Camera-type eye (tissue), 1 donor: Measurements from ENCODE around the gene PCDHA6. TPM values are rescaled to one million over a fixed set of nuclear protein-coding genes. Genes with fewer than 3 reads are reported as not detected.

Experiments used
- total RNA-seq: library from RNA; depleted of rRNA; stranded (reverse); fragments of >200 nt; gene quantifications from one replicate; pipeline ENCODE4 v1.2.3, GENCODE V29; 2014

Gene PCDHA6
- total RNA-seq: 5.6 TPM

GRCh38 chr5:140827704-140828361 is at the start of gene PCDHA6:
PCDHA6 (plus strand) TSS chr5:140827960; CDS start chr5:140828092, 132 bp downstream.

GRCh38 chr5:140785905-140786686 is 41.7 kb upstream of the PCDHA6 start, which contains the start of gene PCDHA1:
PCDHA1 (plus strand) TSS chr5:140786140.

GRCh38 chr5:140794595-140795258 is 33.0 kb upstream of the PCDHA6 start, which contains the start of gene PCDHA2:
PCDHA2 (plus strand) TSS chr5:140794852.

GRCh38 chr5:140800816-140801493 is 26.8 kb upstream of the PCDHA6 start, which contains the start of gene PCDHA3:
PCDHA3 (plus strand) TSS chr5:140801057.

GRCh38 chr5:140806834-140807775 is 20.7 kb upstream of the PCDHA6 start, which contains the start of gene PCDHA4:
PCDHA4 (plus strand) TSS chr5:140807068.

GRCh38 chr5:140821375-140822280 is 6.1 kb upstream of the PCDHA6 start, which contains the start of gene PCDHA5:
PCDHA5 (plus strand) TSS chr5:140821613.

GRCh38 chr5:140833993-140834392 is 6.2 kb downstream of the PCDHA6 start, which contains the start of gene PCDHA7:
PCDHA7 (plus strand) TSS chr5:140834269; CDS start chr5:140834384, 115 bp downstream.

GRCh38 chr5:140840978-140841962 is 13.5 kb downstream of the PCDHA6 start, which contains the start of gene PCDHA8:
PCDHA8 (plus strand) TSS chr5:140841187; CDS start chr5:140841322, 135 bp downstream.

GRCh38 chr5:140848139-140849102 is 20.7 kb downstream of the PCDHA6 start, which contains the start of gene PCDHA9:
PCDHA9 (plus strand) TSS chr5:140848382; CDS start chr5:140848496, 114 bp downstream.

GRCh38 chr5:140855772-140856674 is 28.3 kb downstream of the PCDHA6 start, which contains the start of gene PCDHA10:
PCDHA10 (plus strand) TSS chr5:140855897; CDS start chr5:140856049, 152 bp downstream.

GRCh38 chr5:140868721-140869554 is 41.2 kb downstream of the PCDHA6 start, which contains the start of gene PCDHA11:
PCDHA11 (plus strand) TSS chr5:140868957; CDS start chr5:140869104, 147 bp downstream.

GRCh38 chr5:140875085-140876065 is 47.6 kb downstream of the PCDHA6 start, which contains the start of gene PCDHA12:
PCDHA12 (plus strand) TSS chr5:140875308; CDS start chr5:140875473, 165 bp downstream.

